CD14-positive monocyte (primary cell): ENCODE data around the gene G2E3. TPM values are rescaled to one million over a fixed set of nuclear protein-coding genes. Genes with fewer than 3 reads are reported as not detected.
"Not testable (repeated sequence)": the region's sequence is repeated elsewhere in the genome, so short reads cannot be mapped to it uniquely, and the experiment has no call there.

Experiments used
- DNase-seq, 3 donors: peaks; one replicate each; pipeline ENCODE4 v3.0.0-alpha.2; 2011 to 2022
- H2AFZ ChIP-seq: 2 replicates; pipeline ENCODE4 v1.6.0; 2012; ENCODE audit warnings: mild to moderate bottlenecking, low read depth, low read length, inconsistent platforms; ENCODE audit not compliant: insufficient read depth, poor library complexity, severe bottlenecking
- H3K27ac ChIP-seq, 2 donors: 1 replicate in 1 of 2; 2 replicates in 1 of 2; pipeline ENCODE4 v1.5.1; 2012 to 2013; ENCODE audit warnings: low read length in 2 of 2, control low read depth in 1 of 2, inconsistent platforms in 1 of 2, low read depth in 1 of 2, mild to moderate bottlenecking in 1 of 2
- H3K27me3 ChIP-seq, 2 donors: one replicate each; pipeline versions ENCODE4 v1.6.0 to v1.6.1; 2011 to 2013; ENCODE audit warnings: low read length in 2 of 2; ENCODE audit not compliant: control insufficient read depth in 2 of 2, insufficient read depth in 2 of 2
- H3K36me3 ChIP-seq, 2 donors: replicated peaks in 1 of 2; 1 replicate in 1 of 2; 2 replicates in 1 of 2; pipeline versions ENCODE4 v1.5.1 to v1.6.1; 2012 to 2013; ENCODE audit warnings: low read length in 2 of 2, control low read depth in 1 of 2, inconsistent platforms in 1 of 2, mild to moderate bottlenecking in 1 of 2; ENCODE audit not compliant: insufficient read depth in 2 of 2, control insufficient read depth in 1 of 2
- H3K4me1 ChIP-seq, 2 donors: 1 replicate in 1 of 2; 2 replicates in 1 of 2; pipeline versions ENCODE4 v1.5.1 to v1.6.1; 2012 to 2013; ENCODE audit warnings: low read length in 2 of 2, control low read depth in 1 of 2, inconsistent platforms in 1 of 2, mild to moderate bottlenecking in 1 of 2, moderate library complexity in 1 of 2; ENCODE audit not compliant: insufficient read depth in 2 of 2, control insufficient read depth in 1 of 2
- H3K4me2 ChIP-seq: replicated peaks from 2 replicates; pipeline ENCODE3; 2012; ENCODE audit warnings: low read length, moderate library complexity, mild to moderate bottlenecking; ENCODE audit not compliant: poor library complexity, severe bottlenecking; ENCODE audit errors: extremely low read depth
- H3K4me3 ChIP-seq, 3 experiments: fragments of 200-600 bp in 1 of 3; sonication (generic) in 1 of 3; replicated peaks in 1 of 3; 1 replicate in 2 of 3; 2 replicates in 1 of 3; pipeline ENCODE4 v1.5.1; 2011 to 2013; ENCODE audit warnings: low read length in 3 of 3, mild to moderate bottlenecking in 3 of 3, control low read depth in 2 of 3, low read depth in 2 of 3, inconsistent platforms in 1 of 3, moderate library complexity in 1 of 3
- H3K79me2 ChIP-seq: 2 replicates; pipeline ENCODE4 v1.6.0; 2012; ENCODE audit warnings: mild to moderate bottlenecking, control low read depth, inconsistent platforms, low read length, moderate library complexity; ENCODE audit not compliant: insufficient read depth
- H3K9ac ChIP-seq: 2 replicates; pipeline ENCODE4 v1.6.0; 2017; ENCODE audit warnings: low read length, mild to moderate bottlenecking; ENCODE audit not compliant: insufficient read depth, poor library complexity, severe bottlenecking
- H3K9me3 ChIP-seq, 2 donors: replicated peaks in 1 of 2; 1 replicate in 1 of 2; 2 replicates in 1 of 2; pipeline versions ENCODE4 v1.5.1 to v1.6.1; 2012 to 2013; ENCODE audit warnings: low read length in 2 of 2, control low read depth in 1 of 2; ENCODE audit not compliant: control insufficient read depth in 1 of 2, insufficient read depth in 1 of 2
- H4K20me1 ChIP-seq: 2 replicates; pipeline ENCODE4 v1.6.0; 2012; ENCODE audit warnings: mild to moderate bottlenecking, low read length, control low read depth, moderate library complexity; ENCODE audit not compliant: insufficient read depth
- H3K27ac Mint-ChIP-seq, 7 donors: one replicate each; pipeline ENCODE4 v1.8.0; 2020; ENCODE audit warnings: mild to moderate bottlenecking in 7 of 7, mixed read lengths in 7 of 7, moderate library complexity in 6 of 7, inconsistent platforms in 2 of 7
- H3K27me3 Mint-ChIP-seq, 3 donors: one replicate each; pipeline ENCODE4 v1.8.0; 2021 to 2022; ENCODE audit warnings: low read depth in 3 of 3, mild to moderate bottlenecking in 3 of 3, mixed read lengths in 3 of 3, moderate library complexity in 3 of 3, inconsistent platforms in 1 of 3
- H3K36me3 Mint-ChIP-seq, 2 donors: one replicate each; pipeline ENCODE4 v1.8.0; 2020; ENCODE audit warnings: mixed read lengths in 2 of 2, inconsistent platforms in 1 of 2, mild to moderate bottlenecking in 1 of 2
- H3K4me1 Mint-ChIP-seq: one replicate; pipeline ENCODE4 v1.8.0; 2020; ENCODE audit warnings: mild to moderate bottlenecking, mixed read lengths
- H3K4me3 Mint-ChIP-seq, 2 donors: one replicate each; pipeline ENCODE4 v1.8.0; 2020; ENCODE audit warnings: mild to moderate bottlenecking in 2 of 2, mixed read lengths in 2 of 2, moderate library complexity in 1 of 2
- H3K9me3 Mint-ChIP-seq, 7 donors: one replicate each; pipeline ENCODE4 v1.8.0; 2020 to 2022; ENCODE audit warnings: mixed read lengths in 7 of 7, mild to moderate bottlenecking in 6 of 7, moderate library complexity in 6 of 7, inconsistent platforms in 2 of 7
- WGBS: methylation state at CpG from one replicate; pipeline ENCODE4 v1.1.5; 2013; ENCODE audit warnings: missing lambda C conversion rate; ENCODE audit not compliant: insufficient coverage; 5-methylcytosine and 5-hydroxymethylcytosine counted together
- intact Hi-C, 2 donors: fragments of 100-400 bp; cut with micrococcal nuclease; formaldehyde crosslinking; loops; one replicate each; pipeline versions ENCODE4 v1.15.0 to v1.15.1; 2023
- polyA plus RNA-seq, 3 donors: library from polyadenylated mRNA; depleted of rRNA in 1 of 3; unstranded in 2 of 3; stranded (reverse) in 1 of 3; fragments of 300-500 nt in 2 of 3; fragments of >200 nt in 1 of 3; fragmentation: Illumina TruSeq in 2 of 3; gene quantifications; 1 replicate in 2 of 3; 2 replicates in 1 of 3; pipeline ENCODE4 v1.2.3, GENCODE V29; 2012 to 2021
- TF ChIP-seq, protein P1 (sequence below): fragments of 200-600 bp; IDR thresholded peaks from one replicate; pipeline ENCODE4 v1.8.0; 2022; ENCODE audit warnings: antibody characterized with exemption, mild to moderate bottlenecking

Gene G2E3
- polyA plus RNA-seq, 3 donors = 5.6 to 12.1 (median 5.6) TPM

- peak overlapping the region; percentile 40 to 92 (median 83) for H3K27ac Mint-ChIP-seq
- Histone ChIP-seq H3K9ac (no peak overlapping the region), H3K79me2 (peaks cover 6% of the 10 kb centered on the region), H3K27me3 (no peaks in the 10 kb centered on the region), H3K36me3 (peaks cover 48 to 76% of the 10 kb centered on the region in 2 donors), H3K9me3 (no peaks in the 10 kb centered on the region), H3K27ac (peak overlapping the region in 1 of 2 donors; percentile 54), H3K4me1 (peaks cover 4 to 17% of the 10 kb centered on the region in 2 donors), H3K4me2 (no peak overlapping the region), H2AFZ (no peak overlapping the region), H4K20me1 (peaks cover 7% of the 10 kb centered on the region), H3K4me3 (no peak overlapping the region)
- no peak overlapping the region for H3K4me3 Mint-ChIP-seq
- intact Hi-C loops = no loop called here
- TF ChIP-seq, protein P1, sequence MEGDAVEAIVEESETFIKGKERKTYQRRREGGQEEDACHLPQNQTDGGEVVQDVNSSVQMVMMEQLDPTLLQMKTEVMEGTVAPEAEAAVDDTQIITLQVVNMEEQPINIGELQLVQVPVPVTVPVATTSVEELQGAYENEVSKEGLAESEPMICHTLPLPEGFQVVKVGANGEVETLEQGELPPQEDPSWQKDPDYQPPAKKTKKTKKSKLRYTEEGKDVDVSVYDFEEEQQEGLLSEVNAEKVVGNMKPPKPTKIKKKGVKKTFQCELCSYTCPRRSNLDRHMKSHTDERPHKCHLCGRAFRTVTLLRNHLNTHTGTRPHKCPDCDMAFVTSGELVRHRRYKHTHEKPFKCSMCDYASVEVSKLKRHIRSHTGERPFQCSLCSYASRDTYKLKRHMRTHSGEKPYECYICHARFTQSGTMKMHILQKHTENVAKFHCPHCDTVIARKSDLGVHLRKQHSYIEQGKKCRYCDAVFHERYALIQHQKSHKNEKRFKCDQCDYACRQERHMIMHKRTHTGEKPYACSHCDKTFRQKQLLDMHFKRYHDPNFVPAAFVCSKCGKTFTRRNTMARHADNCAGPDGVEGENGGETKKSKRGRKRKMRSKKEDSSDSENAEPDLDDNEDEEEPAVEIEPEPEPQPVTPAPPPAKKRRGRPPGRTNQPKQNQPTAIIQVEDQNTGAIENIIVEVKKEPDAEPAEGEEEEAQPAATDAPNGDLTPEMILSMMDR = no peak
- H3K36me3 Mint-ChIP-seq = peaks cover 60 to 68% of the 10 kb centered on the region in 2 donors
- H3K27me3 Mint-ChIP-seq = no peaks in the 10 kb centered on the region
- DNase-seq = no peak
- H3K9me3 Mint-ChIP-seq = peaks cover 0 to 3% (median 1%) of the 10 kb centered on the region in 7 donors
- peaks cover 18% of the 10 kb centered on the region for H3K4me1 Mint-ChIP-seq
- 0% methylated on average over 2 of the region's 3 CpGs for WGBS
Measured at GRCh38 chr14:30638926-30639325, 80.0 kb downstream of the G2E3 start.

GRCh38 chr14:30641207-30641606 is 82.2 kb downstream of the G2E3 start:
- no peak overlapping the region for H3K4me2 ChIP-seq
- H3K9ac ChIP-seq = no peak overlapping the region
- H2AFZ ChIP-seq = no peak overlapping the region
- H3K27ac Mint-ChIP-seq = no peak overlapping the region
- H3K9me3 ChIP-seq = peaks cover 0 to 3% of the 10 kb centered on the region in 2 donors
- H3K4me1 Mint-ChIP-seq = peaks cover 18% of the 10 kb centered on the region
- TF ChIP-seq, protein P1 = no peak
- no peaks in the 10 kb centered on the region for H3K27me3 Mint-ChIP-seq
- peaks cover 0 to 17% (median 8%) of the 10 kb centered on the region in 7 donors for H3K9me3 Mint-ChIP-seq
- no peaks in the 10 kb centered on the region for H3K27me3 ChIP-seq
- no peak overlapping the region for H3K4me3 Mint-ChIP-seq
- H4K20me1 ChIP-seq = peaks cover 4% of the 10 kb centered on the region
- WGBS = no CpG with 5 or more reads among the region's 1 CpG
- no peak for DNase-seq
- peaks cover 6% of the 10 kb centered on the region for H3K79me2 ChIP-seq
- intact Hi-C loops = no loop called here
- H3K4me3 ChIP-seq = no peak overlapping the region
- H3K36me3 Mint-ChIP-seq = peaks cover 63 to 72% of the 10 kb centered on the region in 2 donors
- peaks cover 47 to 76% of the 10 kb centered on the region in 2 donors for H3K36me3 ChIP-seq
- no peak overlapping the region for H3K27ac ChIP-seq
- peaks cover 4 to 17% of the 10 kb centered on the region in 2 donors for H3K4me1 ChIP-seq

DNA sequence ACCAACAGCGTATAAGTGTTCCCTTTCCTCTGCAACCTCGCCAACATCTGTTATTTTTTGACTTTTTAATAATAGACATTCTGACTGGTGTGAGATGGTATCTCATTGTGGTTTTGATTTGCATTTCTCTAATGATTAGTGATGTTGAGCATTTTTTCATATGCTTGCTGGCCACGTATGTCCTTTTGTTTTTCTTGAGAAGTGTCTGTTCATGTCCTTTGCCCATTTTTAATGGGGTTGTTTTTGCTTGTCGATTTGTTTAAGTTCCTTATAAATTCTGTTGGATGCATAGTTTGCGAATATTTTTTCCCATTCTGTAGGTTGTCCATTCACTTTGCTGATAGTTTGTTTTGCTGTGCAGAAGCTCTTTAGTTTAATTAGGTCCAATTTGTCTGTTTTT is 85.5 kb downstream of the G2E3 start:
- H3K27ac ChIP-seq, H4K20me1 ChIP-seq, H3K27ac Mint-ChIP-seq, H3K4me3 Mint-ChIP-seq, H3K4me1 ChIP-seq, DNase-seq, intact Hi-C loops, H3K27me3 ChIP-seq, H3K4me1 Mint-ChIP-seq, H3K4me3 ChIP-seq, H3K9ac ChIP-seq, H3K79me2 ChIP-seq, H3K4me2 ChIP-seq, H3K27me3 Mint-ChIP-seq, H2AFZ ChIP-seq, H3K9me3 ChIP-seq: not testable (repeated sequence)
- 100% methylated on average over 2 of the region's 5 CpGs for WGBS
- H3K9me3 Mint-ChIP-seq = peaks cover 0 to 15% (median 8%) of the 10 kb centered on the region in 7 donors
- peaks cover 64 to 79% of the 10 kb centered on the region in 2 donors for H3K36me3 Mint-ChIP-seq
- peaks cover 56 to 91% of the 10 kb centered on the region in 2 donors for H3K36me3 ChIP-seq
